M059J (cell line): ENCODE results near the gene ENGASE. TPM values are rescaled to one million over a fixed set of nuclear protein-coding genes. Genes with fewer than 3 reads are reported as not detected.
A peak's percentile ranks its signal among the peaks of the same experiment; 100 is the strongest.

Experiments
- DNase-seq: peaks from one replicate; pipeline ENCODE4 v3.0.0-alpha.2; 2012; ENCODE audit warnings: low read depth
- total RNA-seq: library from RNA; depleted of rRNA; stranded (reverse); fragments of >200 nt; shearing (Covaris generic); gene quantifications from 2 replicates; pipeline ENCODE4 v1.2.3, GENCODE V29; 2014

ENGASE gene
- total RNA-seq, 1 experiment from 2014 or later = 5.0 TPM

DNA sequence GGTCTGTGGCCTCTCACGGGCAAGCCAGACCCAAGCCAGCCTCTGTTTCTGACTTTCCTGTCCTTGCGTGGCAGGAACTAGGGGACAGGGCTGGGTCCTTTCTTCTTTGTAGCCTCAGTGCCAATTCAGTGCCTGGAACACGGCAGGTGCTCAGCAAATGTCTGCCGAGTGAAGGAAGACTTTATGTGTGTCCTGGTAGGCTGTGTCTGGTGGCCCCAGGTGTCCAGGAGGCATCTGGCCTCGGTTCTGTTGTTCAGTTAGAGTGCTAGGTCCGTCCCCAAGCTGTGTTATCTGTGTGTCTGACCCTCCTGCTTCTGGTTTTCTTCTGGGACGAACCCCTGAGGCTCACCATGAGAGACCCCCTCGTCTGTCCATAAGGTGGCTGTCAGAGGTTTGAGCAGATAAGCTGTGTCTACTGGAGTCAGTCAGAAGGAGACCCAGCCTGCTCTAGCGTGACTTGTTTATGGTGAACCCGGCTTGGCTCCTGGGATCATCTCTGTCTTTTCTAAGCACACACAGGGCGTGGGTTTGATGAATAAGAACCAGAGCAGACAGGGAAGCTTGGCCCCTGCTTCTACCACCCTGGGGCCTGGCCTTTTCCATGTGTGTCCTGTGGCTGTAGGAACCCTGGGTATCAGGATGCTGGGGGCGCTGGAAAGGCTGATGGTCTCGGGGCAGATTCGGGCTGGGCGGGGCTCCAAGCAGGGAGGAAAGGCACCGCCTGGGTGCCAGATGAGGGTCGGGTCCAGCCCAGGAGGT, 39.3 kb downstream of the ENGASE start:
- no peak for DNase-seq

DNA sequence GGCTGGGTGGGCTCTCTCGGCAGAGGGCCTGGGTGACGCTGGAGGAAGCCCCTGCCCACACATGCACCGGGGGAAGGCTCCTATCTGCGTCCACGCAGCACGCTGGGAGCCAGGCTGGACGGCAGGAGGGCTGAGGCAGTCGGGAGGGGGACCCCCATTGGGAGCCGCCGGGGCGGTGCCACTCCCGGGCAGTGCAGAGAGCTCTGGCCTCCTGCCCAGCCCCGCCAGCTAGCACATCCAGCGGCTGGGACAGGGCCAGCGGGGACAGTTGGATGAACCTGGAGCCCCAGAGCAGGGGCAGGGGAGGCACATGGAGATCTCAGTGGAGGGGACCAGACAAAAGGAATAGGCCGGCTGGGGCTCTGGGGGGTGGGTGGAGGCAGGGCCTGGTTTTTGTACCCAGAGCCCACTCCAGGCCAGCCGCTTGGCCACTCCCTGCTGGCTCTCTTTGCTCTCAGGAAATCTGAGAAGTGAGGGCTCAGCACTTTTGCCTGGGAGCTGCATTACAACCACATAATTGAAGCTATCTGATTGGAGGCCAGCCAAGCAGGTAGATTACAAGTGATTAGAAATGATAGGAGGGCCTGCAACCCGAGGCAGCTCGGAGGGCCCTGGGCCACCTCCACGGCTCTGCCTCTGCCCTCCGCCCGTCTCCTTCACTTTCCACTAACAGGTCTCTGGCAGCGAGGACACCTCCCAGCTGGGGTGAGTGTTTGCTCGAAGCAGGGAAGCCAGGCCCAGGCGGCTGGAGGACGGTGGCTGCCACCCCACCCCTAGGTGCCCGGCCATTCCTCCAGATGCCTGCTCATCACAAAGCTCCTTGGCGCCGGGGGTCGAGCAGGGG, 40.1 kb downstream of the ENGASE start:
- DNase-seq = peak; percentile 46

DNA sequence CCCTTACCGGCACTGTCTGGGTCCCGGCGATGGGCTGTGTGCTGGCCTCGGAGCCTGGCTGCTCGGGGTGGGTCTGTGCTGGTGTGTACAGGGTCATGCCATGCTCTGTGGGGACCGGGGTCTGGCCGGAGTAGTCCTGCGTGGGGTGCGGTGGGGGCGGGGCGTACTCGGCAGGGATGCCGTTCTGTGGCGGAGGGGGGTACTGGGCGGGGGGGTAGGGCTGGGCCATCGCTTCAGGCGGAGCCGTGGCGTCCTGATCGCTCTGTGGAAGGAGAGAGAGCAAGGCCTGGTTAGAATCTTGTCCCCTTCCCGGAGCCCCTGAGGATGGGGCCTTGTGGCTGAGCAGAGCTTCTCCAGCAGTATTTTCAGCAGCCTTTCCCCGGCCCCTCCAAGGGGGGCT, 40.9 kb downstream of the ENGASE start:
- DNase-seq = no peak

DNA sequence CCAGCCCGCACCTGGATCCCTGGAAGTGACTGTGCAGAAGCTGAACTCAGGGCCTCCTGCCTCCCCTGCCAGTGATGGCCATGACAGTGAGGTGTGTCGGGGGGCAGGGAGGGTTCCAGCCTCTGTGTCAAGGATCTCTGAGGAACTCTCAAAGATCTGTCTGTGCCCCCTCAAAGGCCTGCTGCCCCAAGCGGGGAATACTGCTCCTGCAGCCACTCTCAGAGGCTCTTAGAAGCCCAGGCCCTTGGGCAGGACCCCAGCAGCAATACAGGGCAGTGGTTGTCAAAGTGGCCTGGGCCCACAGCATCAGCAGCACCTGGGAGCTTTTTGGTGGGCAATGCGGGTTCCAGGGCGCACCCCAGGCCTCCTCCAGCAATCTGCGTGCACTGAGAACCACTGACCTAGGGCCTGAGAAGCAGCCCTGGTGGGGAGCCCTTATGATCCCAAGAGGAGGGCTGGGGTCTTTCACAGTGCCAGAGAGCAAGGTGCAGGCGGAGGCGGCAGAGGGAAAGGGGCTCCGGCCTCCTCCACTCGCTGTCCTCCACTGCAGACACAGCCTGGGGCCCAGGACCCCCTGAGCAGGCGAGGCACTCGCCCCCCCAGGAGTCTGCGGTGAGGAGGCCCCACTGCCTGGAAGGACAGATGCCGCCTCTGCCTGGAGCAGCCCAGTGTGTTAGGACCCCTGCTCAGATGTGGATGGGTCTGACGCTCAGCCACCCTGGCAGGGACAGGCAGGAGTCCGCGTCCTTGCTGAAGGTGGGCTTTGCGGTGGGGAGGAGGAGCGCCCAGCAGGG, 42.1 kb downstream of the ENGASE start:
- no peak for DNase-seq

DNA sequence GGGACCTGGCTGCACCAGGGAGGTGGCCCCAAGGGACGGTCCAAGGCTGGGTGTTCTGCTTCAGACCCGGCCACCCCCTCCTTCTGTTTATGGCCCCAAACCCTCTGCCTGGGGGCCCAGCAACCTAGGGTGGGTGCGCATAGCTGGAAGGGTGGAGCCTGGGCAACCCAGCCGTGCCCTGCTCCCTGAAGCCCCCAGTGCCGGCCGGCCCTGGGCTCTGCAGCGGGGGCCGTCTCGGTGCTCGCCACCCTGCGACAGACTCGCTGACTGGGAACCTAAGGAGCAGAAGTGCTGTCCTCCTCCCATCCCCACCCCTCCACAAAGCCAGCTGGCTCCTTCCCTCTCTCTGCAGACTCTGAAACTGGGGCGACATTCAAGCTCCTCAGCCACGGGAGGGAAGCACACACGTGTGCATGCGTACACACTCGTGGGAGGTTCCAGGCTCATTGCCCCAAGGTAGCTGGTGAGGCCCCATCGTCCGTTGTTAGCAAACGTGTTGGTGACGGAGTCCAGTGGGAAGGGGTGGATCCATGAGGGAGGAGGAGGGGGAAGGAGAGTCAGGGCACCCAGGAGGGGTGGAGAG, 43.4 kb downstream of the ENGASE start:
- DNase-seq = no peak

DNA sequence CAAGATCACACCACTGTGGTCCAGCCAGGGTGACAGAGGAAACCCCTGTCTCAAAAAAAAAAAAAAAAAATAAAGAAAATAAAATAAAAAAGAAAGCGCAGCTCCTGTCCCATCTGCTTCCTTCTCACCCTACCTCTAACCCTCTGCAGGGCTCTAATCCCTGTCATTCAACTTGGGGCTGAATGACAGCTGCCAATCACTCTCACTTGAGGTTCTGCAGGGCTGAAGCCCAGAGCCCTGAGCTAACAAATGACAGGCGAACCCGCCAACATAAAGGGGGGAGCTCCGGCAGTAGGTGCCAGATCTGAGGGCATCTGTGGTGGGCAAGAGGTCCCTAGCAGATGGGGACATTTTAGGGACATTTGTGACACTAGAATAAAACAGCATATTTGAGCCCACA, 44.3 kb downstream of the ENGASE start:
- DNase-seq = no peak

DNA sequence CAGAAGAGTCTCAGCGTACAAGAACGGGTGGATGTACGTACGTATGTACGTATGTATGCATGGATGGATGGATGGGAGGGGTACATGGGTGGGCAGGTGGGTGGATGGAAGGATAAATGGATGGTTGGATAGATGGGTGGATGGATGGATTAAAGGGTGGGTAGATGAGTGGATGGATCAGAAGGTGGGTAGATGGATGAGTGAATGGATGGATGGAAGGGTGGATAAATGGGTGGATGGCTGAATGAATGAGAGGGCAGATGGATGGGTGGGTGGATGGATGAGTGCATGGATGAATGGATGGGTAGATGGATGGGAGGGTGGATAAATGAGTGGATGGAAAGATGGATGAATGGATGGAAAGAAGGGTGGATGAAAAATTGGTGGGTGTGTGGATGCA, 45.6 kb downstream of the ENGASE start:
- no peak for DNase-seq

DNA sequence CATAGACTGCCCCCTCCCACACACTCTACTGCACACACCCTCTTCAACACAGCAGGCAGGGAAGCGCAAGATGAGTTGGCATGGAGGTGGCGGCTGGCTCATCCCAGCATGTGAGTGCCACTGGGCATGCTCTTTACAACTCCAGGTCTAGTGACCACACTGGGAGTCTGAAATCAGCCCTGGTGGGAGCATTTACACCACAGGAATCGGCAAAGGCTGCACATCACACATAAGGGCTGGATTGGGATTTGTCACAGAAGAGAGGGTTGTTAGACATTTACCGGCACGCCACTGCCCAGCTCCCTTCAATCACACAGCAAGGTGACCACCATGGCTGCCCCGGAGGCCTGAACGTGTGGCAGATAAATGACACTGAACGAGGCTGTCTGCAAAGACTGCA, 49.4 kb downstream of the ENGASE start:
- no peak for DNase-seq

DNA sequence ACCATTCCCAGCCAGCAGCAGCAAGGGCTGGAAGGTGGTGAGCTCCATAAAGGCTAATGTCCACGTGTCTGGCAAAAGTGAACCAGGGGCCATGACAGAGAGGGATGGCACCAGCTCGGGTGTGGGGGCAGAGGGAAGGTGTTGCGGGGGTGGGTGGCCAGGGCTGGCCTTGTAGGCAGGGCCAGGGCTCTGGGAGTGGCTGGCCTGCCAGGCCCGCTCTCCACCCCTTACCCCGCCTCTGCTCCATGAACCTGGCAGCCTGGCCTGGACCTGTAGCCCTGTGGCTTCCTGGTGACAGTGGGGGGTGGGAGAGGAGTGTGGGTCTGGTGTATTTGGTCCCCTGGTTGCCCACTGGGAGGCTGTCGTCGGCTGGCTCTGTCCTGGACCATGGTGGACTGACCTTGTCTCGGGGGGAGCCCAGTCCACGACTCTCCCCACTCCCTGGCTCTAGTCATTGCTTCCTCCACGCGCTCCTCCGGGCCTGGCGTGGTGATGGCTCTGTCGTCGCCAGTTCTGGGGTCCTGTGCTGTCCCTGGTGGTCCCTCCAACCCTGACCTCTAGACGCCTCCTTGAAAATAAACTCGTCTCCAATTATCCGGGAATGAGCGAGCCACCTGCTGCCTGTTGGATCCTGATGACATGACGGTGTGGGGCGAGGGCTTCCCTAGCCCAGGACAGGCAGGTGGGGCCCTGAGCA, 50.0 kb downstream of the ENGASE start:
- no peak for DNase-seq

DNA sequence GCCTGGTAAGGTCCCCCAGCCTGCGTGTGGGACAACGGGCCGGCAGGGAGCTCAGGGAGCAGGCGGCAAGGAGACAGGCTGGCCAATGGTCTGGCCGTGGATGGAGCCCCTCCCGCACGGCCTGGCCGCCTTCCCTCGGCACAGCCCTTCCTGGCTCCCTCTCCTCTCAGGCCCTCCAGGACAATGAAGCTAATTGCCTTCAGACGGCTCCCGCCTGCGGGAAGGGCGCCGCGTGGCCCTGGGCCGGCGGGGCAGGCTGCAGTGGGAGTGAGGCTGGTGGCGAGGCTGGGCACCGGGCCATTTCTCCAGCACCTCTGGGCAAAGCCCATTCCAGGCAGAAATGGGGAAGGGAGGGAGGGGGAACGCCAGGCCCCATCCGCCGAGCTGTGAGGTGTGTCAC, 50.9 kb downstream of the ENGASE start:
- peak; percentile 10 for DNase-seq

DNA sequence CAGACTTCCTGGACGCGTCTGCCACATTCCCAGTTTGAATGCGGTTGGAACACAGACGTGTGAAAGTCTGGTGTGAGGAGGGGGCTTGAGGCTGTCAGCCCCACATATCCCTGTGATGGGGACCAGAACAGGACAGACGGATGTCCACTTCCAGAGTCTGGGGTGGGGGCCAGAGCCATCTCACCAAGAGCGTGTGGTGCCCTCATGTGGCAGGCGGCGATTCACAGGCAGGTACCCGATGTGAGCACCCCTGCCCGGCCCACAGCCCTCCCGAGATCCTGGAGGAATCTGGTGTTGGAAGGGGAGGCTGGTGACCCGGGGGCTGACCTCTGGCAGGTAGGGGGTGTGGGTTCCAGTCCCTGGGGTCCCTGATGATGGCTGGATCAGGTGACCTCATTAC, 51.5 kb downstream of the ENGASE start:
- DNase-seq = no peak

DNA sequence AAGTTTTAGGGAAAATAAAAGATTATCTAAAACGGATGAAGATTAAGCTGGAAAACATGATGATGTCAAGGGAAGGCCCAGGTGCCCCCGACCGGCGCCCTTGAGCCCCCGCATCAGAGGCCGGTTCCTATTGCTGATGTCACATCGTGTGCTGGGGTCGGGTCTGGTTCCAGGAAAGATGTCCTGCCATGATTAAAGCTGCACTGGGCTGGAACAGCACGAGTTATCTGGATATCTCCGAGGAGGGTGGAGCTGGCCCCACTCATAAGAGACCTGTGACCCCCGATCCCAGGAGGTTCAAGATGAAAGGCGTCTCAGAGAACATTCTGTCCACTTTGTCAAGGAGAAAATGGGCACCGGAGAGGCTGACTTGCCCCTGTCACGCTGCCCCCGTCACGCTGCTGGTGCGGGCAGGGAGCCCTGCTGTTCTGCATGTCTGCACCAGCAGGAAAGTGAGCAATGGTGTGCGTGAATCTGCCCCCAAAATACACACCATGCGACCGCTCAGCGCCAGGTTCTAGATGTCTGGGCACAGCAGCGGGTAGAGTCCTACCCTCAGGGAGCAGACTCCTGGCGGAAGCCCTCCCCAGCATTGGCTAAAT, 53.0 kb downstream of the ENGASE start:
- DNase-seq = no peak

DNA sequence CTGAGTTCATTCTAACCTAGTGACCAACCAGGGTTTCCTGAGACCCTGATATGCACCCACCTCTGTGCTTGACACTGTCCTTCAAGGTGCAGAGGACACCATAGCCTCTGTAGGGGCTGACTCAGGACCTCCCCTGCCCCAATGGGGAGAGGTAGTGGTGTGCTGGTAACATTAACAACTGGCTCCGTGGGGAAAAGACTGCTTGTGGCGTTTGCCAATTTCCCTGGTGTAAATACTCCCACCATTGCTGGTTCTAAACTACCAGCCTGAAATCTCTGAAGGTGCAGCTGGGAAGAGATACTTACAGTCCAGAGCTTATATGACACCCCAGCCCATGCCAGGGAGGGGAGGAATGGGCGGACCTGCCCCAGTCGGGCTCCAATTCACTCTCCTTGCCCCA, 54.9 kb downstream of the ENGASE start:
- DNase-seq = no peak

DNA sequence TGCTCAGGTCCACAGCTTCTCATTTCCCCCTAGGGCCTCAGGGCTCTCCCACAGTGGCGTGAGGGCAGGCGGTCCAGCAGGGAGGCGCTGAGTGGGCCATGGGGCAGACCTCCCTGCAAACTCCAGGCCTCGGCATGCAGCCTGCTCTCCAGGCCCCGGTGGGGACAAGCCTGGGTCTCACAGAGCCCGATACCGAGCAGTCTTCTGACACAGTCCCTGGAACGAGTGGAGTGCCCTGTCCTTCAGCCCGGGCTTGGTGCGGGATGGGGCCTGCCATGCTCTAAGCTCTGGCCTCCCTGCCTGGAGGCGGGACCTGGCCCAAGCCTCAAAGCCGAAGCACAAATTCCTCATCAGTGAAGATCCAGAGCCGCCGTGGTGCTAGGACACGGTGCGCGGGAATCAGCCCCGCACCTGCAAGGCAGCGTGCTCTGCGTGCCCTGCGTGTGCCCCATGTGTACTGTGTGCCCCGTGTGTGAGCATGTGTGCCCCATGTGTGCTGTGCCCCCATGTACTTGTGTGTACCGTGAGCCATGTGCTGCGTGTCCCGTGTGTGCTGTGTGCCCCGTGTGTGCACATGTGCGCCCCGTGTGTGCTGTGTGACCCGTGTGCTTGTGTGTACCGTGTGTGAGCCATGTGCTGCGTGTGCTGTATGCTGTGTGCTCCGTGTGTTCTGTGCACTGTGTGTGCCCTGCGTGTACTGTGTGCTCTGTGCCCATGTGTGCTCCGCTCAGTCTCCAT, 56.1 kb downstream of the ENGASE start:
- DNase-seq = no peak

DNA sequence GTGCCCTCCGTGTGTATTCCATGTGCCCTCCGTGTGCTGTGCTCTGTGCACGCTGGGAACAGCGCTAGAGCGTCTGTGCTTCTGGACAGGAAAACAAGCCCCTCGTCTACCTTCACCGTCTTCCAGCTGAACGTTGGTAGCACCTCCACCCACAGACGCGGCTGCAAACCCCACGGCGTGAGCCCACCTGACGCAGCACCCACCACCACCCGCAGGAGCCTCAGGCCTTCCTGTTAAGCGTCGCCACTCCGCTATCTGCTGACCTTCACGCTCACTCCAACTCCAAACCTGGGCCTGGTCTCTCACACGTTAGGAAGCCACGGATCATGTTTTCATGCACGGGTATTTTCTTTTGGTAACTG, 56.6 kb downstream of the ENGASE start:
- no peak for DNase-seq

DNA sequence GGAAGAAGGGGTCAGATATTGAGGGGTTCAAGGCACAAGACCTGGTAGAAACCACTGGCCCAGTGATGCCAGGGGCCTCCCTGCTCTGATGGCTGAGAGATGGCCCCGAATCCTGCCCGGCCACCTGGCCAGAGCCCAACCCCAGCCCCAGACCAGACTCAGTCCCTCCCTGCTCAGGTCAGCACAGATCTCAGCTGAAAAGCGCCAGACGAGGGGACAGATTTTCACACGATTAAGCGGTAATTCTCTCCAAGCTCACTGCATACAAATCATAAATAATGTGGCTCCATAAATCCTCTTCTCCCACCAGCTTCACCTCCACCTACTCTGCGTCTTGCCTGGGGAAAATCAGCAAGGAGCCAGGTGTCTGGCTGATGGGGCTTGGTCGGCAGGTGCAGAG, 57.1 kb downstream of the ENGASE start:
- no peak for DNase-seq

DNA sequence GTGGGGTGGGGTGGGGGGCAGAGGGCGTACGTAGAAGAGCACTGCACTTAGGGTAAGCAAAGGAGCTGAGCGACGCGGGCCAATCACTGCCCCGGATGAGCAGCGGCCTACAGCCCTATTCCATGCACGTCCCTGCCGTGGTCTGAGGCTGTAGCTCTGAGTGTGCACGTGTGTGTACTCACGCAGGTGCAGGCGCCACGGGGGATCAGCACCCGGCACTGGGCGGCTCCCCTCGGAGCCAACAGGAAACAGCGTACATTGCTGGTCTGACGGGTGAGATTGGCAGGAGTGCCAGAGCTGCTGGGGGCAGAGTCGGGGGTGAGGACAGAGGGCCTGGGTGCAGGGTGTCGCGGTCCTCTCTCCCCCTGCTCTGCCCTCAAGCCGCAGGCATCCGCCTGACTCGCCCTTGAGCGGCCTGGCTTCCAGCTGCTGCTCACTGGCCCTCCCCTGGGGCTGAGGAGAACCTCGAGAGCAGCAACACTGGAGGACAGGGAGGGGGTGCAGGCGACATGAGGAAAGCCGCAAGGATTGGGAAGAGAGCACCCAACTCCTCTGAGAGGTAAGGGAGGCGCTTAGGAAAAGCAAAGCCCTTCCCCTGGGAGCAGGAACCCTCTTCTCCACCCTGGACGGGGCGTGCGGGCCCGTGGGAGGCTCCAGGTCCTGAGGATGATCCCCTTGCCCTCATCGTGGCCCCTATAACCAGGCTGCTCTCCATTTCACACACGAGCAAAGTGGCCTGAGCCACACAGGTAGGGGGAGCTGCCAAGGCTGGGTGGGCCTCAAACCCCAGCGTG, 57.8 kb downstream of the ENGASE start:
- no peak for DNase-seq

DNA sequence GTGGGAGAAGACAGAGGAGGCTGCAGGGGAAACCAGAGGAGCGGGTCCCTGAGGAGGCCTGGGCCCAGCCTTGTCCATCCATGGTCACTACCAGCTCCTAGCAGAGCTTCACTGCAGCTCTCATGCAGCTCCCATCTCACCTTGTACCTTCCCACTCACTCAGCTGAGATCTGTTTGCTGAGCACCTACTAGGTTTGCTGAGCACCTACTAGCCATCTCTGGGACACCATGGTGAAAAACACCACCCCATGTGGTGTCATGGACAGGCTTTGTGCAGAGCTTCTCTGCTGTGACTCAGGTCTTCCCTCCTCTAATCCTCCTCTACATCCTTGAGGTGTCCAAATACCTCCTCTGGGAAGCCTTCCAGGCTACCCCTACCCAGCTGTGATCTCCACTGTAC, 58.6 kb downstream of the ENGASE start:
- no peak for DNase-seq

DNA sequence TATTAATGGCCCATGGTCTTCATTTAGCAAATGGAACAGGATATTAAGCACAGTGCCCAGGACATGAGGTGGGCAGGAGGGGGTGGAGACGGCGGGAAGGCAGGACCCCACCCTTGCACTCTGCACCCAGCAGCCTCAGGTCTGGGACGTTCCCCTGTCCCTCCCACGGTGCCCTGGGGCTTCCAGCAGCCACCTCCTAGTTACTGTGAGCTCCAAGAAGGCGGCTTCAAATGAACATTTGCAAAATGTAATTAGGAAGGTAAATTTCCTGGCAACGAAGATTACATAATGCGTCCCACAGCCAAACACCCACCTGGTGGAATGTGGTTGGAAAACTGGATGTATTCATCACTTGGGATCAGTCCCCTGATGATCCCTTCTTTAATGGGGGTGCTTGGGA, 59.4 kb downstream of the ENGASE start:
- no peak for DNase-seq

DNA sequence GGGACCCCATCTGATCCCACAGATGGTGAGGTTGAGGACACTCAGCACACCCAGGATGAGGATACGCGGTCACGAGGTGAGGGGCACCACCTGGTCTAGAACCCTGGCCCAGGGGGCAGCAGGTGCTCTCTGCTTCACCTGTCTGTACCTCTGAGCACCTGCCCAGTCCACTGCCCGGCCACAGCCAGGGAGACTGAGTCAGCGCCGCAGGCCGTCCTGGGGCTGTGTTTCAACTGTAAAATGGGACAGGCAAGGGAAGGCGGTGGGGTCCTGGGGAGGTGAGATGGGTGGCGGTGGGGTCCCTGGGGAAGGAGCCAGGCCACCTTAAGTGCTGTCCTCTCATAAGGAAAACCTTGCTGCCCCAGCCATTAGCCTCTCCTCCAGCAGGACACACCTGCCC, 60.4 kb downstream of the ENGASE start:
- DNase-seq = no peak
